ENCODE measurements around the gene SPG21.

The SPG21 gene

GRCh38 chr15:65006876-65007275, 17.2 kb upstream of the SPG21 start:
- no peaks in the 10 kb centered on the region for H4K20me1 ChIP-seq (ENCODE audit: control insufficient read depth, insufficient read depth, low read depth, low read length)
- no peaks in the 10 kb centered on the region for H3K79me2 ChIP-seq (ENCODE audit: control insufficient read depth, low read length)
- TF ChIP-seq, protein P1, sequence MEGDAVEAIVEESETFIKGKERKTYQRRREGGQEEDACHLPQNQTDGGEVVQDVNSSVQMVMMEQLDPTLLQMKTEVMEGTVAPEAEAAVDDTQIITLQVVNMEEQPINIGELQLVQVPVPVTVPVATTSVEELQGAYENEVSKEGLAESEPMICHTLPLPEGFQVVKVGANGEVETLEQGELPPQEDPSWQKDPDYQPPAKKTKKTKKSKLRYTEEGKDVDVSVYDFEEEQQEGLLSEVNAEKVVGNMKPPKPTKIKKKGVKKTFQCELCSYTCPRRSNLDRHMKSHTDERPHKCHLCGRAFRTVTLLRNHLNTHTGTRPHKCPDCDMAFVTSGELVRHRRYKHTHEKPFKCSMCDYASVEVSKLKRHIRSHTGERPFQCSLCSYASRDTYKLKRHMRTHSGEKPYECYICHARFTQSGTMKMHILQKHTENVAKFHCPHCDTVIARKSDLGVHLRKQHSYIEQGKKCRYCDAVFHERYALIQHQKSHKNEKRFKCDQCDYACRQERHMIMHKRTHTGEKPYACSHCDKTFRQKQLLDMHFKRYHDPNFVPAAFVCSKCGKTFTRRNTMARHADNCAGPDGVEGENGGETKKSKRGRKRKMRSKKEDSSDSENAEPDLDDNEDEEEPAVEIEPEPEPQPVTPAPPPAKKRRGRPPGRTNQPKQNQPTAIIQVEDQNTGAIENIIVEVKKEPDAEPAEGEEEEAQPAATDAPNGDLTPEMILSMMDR (IDR thresholded peaks at IDR 0.05; ENCODE audit: low read depth, low read length, poor library complexity, severe bottlenecking), result no peak
- TF ChIP-seq EZH2phosphoT487 (IDR thresholded peaks at IDR 0.05; ENCODE audit: borderline replicate concordance, low read length), result no peak
- H3K27ac ChIP-seq (ENCODE audit: low read depth, low read length), result no peak overlapping the region
- H3K36me3 ChIP-seq (ENCODE audit: control insufficient read depth, low read length), result peaks cover 7% of the 10 kb centered on the region
- H3K4me2 ChIP-seq (ENCODE audit: low read length), result no peak overlapping the region
- no peaks in the 10 kb centered on the region for H3F3A ChIP-seq (ENCODE audit: control insufficient read depth, insufficient read depth)
- H3K9me3 ChIP-seq (ENCODE audit: control insufficient read depth, insufficient read depth, low read length), result no peaks in the 10 kb centered on the region
- H3K9me2 ChIP-seq (replicated peaks; ENCODE audit: control insufficient read depth, low read length), result no peaks in the 10 kb centered on the region
- no peak overlapping the region for H3K4me3 ChIP-seq (ENCODE audit: low read length)
- no peaks in the 10 kb centered on the region for H3K4me1 ChIP-seq (ENCODE audit: control insufficient read depth, low read length)
- H3K27me3 ChIP-seq (ENCODE audit: control insufficient read depth, low read length), result no peaks in the 10 kb centered on the region

DNA sequence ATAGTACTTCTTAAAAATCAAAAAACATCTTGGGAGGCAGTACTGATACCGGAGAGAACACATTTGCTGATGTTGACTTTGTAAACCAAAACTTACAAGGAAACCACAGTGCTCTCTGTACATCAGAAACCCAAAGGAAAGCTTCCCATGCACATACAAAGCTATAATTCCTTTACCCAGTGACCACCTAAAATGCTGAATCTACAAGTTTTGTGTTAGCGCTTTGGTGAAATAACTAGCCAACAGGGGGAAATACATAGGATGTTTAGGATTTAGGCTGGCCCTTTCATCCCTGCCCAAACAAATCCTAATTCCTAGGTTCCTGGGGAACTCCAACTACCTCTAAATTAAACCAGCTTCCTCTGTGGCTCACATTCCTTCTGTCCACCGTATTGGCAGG, 15.3 kb upstream of the SPG21 start:
- H3K9me3 ChIP-seq (ENCODE audit: control insufficient read depth, insufficient read depth, low read length), result no peaks in the 10 kb centered on the region
- H3K27me3 ChIP-seq (ENCODE audit: control insufficient read depth, low read length), result no peaks in the 10 kb centered on the region
- H3K36me3 ChIP-seq (ENCODE audit: control insufficient read depth, low read length), result peaks cover 5% of the 10 kb centered on the region
- no peaks in the 10 kb centered on the region for H3K9me2 ChIP-seq (replicated peaks; ENCODE audit: control insufficient read depth, low read length)
- no peaks in the 10 kb centered on the region for H3K4me1 ChIP-seq (ENCODE audit: control insufficient read depth, low read length)
- TF ChIP-seq EZH2phosphoT487 (IDR thresholded peaks at IDR 0.05; ENCODE audit: borderline replicate concordance, low read length), result no peak
- TF ChIP-seq, protein P1 (IDR thresholded peaks at IDR 0.05; ENCODE audit: low read depth, low read length, poor library complexity, severe bottlenecking), result no peak
- H3F3A ChIP-seq (ENCODE audit: control insufficient read depth, insufficient read depth), result no peaks in the 10 kb centered on the region
- no peak overlapping the region for H3K27ac ChIP-seq (ENCODE audit: low read depth, low read length)
- no peak overlapping the region for H3K4me2 ChIP-seq (ENCODE audit: low read length)
- no peaks in the 10 kb centered on the region for H4K20me1 ChIP-seq (ENCODE audit: control insufficient read depth, insufficient read depth, low read depth, low read length)
- H3K79me2 ChIP-seq (ENCODE audit: control insufficient read depth, low read length), result no peaks in the 10 kb centered on the region
- H3K4me3 ChIP-seq (ENCODE audit: low read length), result no peak overlapping the region

DNA sequence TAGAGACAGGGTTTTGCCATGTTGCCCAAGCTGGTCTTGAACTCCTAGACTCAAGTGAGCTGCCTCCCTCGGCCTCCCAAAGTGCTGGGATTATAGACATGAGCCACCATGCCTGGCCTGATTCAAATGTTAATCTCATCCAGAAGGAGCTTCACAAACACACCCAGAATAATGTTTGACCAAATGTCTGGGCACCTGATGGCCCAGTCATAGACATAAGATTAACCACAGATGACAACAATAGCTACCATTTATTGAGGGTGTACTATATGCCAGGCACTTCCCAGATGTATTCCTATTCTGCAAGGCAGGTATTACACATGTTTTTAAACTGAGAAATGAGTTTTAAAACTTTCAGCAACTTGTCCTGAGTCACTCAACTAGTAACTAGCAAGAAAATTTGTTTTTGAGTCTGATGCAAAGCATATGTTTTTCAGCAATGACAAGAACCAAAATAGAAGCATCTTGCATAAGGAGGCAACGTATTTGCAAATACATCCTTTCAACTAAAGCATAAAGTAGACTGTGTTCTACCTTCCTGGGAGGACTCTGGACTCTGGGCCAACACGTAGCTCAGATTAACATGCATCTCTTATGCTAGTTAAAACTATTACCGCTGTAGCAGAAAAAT, 8.1 kb upstream of the SPG21 start:
- no peaks in the 10 kb centered on the region for H3K9me2 ChIP-seq (replicated peaks; ENCODE audit: control insufficient read depth, low read length)
- H3K36me3 ChIP-seq (ENCODE audit: control insufficient read depth, low read length), result no peaks in the 10 kb centered on the region; the same call in 1 of the 2 replicates
- no peak overlapping the region for H3K4me2 ChIP-seq (ENCODE audit: low read length)
- H3K4me3 ChIP-seq (ENCODE audit: low read length), result no peak overlapping the region
- H3K9me3 ChIP-seq (ENCODE audit: control insufficient read depth, insufficient read depth, low read length), result no peaks in the 10 kb centered on the region
- no peak overlapping the region for H3K27ac ChIP-seq (ENCODE audit: low read depth, low read length)
- 0 out of 2 replicates have a peak, but pooled peaks cover 2% of the 10 kb centered on the region for H3F3A ChIP-seq (ENCODE audit: control insufficient read depth, insufficient read depth)
- H3K27me3 ChIP-seq (ENCODE audit: control insufficient read depth, low read length), result no peaks in the 10 kb centered on the region
- no peaks in the 10 kb centered on the region for H4K20me1 ChIP-seq (ENCODE audit: control insufficient read depth, insufficient read depth, low read depth, low read length)
- H3K79me2 ChIP-seq (ENCODE audit: control insufficient read depth, low read length), result no peaks in the 10 kb centered on the region
- no peaks in the 10 kb centered on the region; the same call in 1 of the 2 replicates for H3K4me1 ChIP-seq (ENCODE audit: control insufficient read depth, low read length)
- TF ChIP-seq, protein P1 (IDR thresholded peaks at IDR 0.05; ENCODE audit: low read depth, low read length, poor library complexity, severe bottlenecking), result no peak
- no peak for TF ChIP-seq EZH2phosphoT487 (IDR thresholded peaks at IDR 0.05; ENCODE audit: borderline replicate concordance, low read length)

All from DOHH2 (cell line).